Body of pancreas (tissue), 4 donors: ENCODE data around the gene TSPEAR.

Source experiments
- CTCF ChIP-seq, 7 experiments: fragments of 450-650 bp in 4 of 7; fragments of 200-600 bp in 3 of 7; sonication (generic) in 3 of 7; IDR thresholded peaks; one replicate each; pipeline ENCODE4 v1.5.1; 2016 to 2019; ENCODE audit warnings: antibody characterized with exemption in 7 of 7
- POLR2A ChIP-seq, 3 donors: fragments of 450-650 bp; IDR thresholded peaks; one replicate each; pipeline ENCODE4 v1.6.1; 2016; ENCODE audit warnings: antibody characterized with exemption in 3 of 3, mild to moderate bottlenecking in 2 of 3

DNA sequence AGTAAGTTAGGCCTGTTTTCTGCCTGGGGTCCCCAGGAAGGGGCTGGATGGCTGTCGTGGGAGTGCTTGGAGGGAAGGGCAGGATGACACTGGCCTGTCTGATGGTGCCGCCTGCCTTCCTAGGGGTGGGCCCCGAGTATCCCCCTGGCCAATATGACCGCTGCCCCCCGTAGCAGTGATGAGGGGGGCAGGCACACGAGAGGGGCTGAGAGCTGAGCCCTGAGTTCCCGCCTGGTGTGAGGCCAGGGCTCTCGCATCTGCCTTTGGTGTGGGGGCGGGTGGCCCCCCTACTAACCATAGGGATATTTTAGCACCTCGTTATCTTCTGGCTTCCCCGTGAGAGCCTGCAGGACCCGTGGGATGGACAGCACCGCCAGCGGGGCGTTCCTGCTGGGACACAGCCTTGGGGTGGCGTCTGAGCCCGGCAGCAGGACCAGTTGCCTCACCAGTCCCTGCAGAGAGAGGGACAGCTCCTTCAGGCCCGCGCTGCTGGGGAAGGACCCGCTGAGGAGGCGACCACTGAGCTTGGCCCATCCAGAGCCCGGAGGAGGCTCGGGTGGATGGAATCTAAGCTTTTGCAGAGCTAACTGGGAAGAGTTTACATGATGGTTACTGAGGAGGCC lies 181.8 kb downstream of the TSPEAR start:
- TF ChIP-seq CTCF (IDR thresholded peaks at IDR 0.05) = no peak
- no peak for TF ChIP-seq POLR2A (IDR thresholded peaks at IDR 0.05)
